GM18951 (cell line): ENCODE data around the gene LTN1.
"Not testable (repeated sequence)": the region's sequence is repeated elsewhere in the genome, so short reads cannot be mapped to it uniquely, and the experiment has no call there.

ENCODE experiments used
- POLR2A ChIP-seq: IDR thresholded peaks from 4 replicates; pipeline ENCODE4 v1.6.1; 2011; ENCODE audit warnings: mild to moderate bottlenecking; ENCODE audit not compliant: insufficient read length, insufficient read depth; ENCODE audit errors: extremely low read depth
- in situ Hi-C: fragments of 300-500 bp; cut with MboI; formaldehyde crosslinking; loops from one replicate; pipeline ENCODE4 v1.12.0; 2022; ENCODE audit warnings: low sequenced_read_pairs, mixed read lengths, inconsistent platforms; ENCODE audit not compliant: unreplicated experiment

The LTN1 gene

GRCh38 chr21:28992526-28993292 is at the start of gene LTN1:
LTN1 (minus strand) TSS chr21:28992877; CDS start chr21:28992805, 72 bp downstream.
- peak; percentile 86 for TF ChIP-seq POLR2A
- in situ Hi-C loops, result no loop called here

GRCh38 chr21:29034678-29035077 is 42.0 kb upstream of the LTN1 start:
- in situ Hi-C loops, result no loop called here
- no peak for TF ChIP-seq POLR2A

GRCh38 chr21:29033871-29034270 is 41.2 kb upstream of the LTN1 start:
- in situ Hi-C loops, result no loop called here
- no peak for TF ChIP-seq POLR2A

- no peak for TF ChIP-seq POLR2A
- in situ Hi-C loops, result no loop called here
These were observed 40.6 kb upstream of the LTN1 start for GRCh38 chr21:29033301-29033700.

- in situ Hi-C loops, result no loop called here
- no peak for TF ChIP-seq POLR2A
These were observed 38.2 kb upstream of the LTN1 start for GRCh38 chr21:29030909-29031308.

GRCh38 chr21:29029524-29029923 is 36.8 kb upstream of the LTN1 start:
- in situ Hi-C loops, result no loop called here
- no peak for TF ChIP-seq POLR2A

GRCh38 chr21:29025328-29025713 is 32.6 kb upstream of the LTN1 start:
- in situ Hi-C loops, result no loop called here
- no peak for TF ChIP-seq POLR2A

- in situ Hi-C loops, result no loop called here
- TF ChIP-seq POLR2A, result peak; percentile 86
These were observed 32.0 kb upstream of the LTN1 start, which contains the start of gene USP16 for GRCh38 chr21:29024474-29025327. USP16 (plus strand) TSS chr21:29024668; CDS start chr21:29027914, 3,246 bp downstream.

- no peak for TF ChIP-seq POLR2A
- in situ Hi-C loops, result no loop called here
These were observed 29.5 kb upstream of the LTN1 start for GRCh38 chr21:29022166-29022565.

GRCh38 chr21:29018540-29018939 is 25.9 kb upstream of the LTN1 start:
- TF ChIP-seq POLR2A, result no peak
- in situ Hi-C loops, result no loop called here

GRCh38 chr21:29017639-29018237 is 25.1 kb upstream of the LTN1 start:
- no peak for TF ChIP-seq POLR2A
- in situ Hi-C loops, result no loop called here

GRCh38 chr21:29011236-29011635 is 18.6 kb upstream of the LTN1 start:
- in situ Hi-C loops, result not testable (repeated sequence)

- no peak for TF ChIP-seq POLR2A
- in situ Hi-C loops, result no loop called here
These were observed 15.7 kb upstream of the LTN1 start for GRCh38 chr21:29008367-29008766.
